Measurements from ENCODE around the gene GTPBP8.

Gene GTPBP8

GRCh38 chr3:113006359-113007056 is 15.7 kb downstream of the GTPBP8 start:
- Histone ChIP-seq H3K9ac (ENCODE audit: insufficient read length) (no peak overlapping the region), H3K27ac (no peak overlapping the region), H3K4me3 (no peak overlapping the region), H3K9me3 (ENCODE audit: low read depth, low read length) (no peaks in the 10 kb centered on the region), H3K36me3 (ENCODE audit: insufficient read depth, low read length) (peaks cover 90% of the 10 kb centered on the region)
- DNase-seq (ENCODE audit: low read depth, low spot score): no peak
- no peak for TF ChIP-seq FOXP2 (optimal IDR thresholded peaks at IDR 0.05; ENCODE audit: control extremely low read depth, extremely low read length, insufficient read depth)
- TF ChIP-seq POLR2AphosphoS5 (IDR thresholded peaks at IDR 0.05; ENCODE audit: borderline replicate concordance, low read depth, low read length): no peak
- TF ChIP-seq EZH2 (IDR thresholded peaks at IDR 0.05): no peak

- no peak overlapping the region for H3K4me3 ChIP-seq
- TF ChIP-seq FOXP2 (optimal IDR thresholded peaks at IDR 0.05; ENCODE audit: control extremely low read depth, extremely low read length, insufficient read depth) (no peak), POLR2AphosphoS5 (IDR thresholded peaks at IDR 0.05; ENCODE audit: borderline replicate concordance, low read depth, low read length) (no peak), EZH2 (IDR thresholded peaks at IDR 0.05) (no peak)
- peaks cover 88% of the 10 kb centered on the region for H3K36me3 ChIP-seq (ENCODE audit: insufficient read depth, low read length)
- DNase-seq (ENCODE audit: low read depth, low spot score): no peak
- H3K9ac ChIP-seq (ENCODE audit: insufficient read length): no peak overlapping the region
- H3K27ac ChIP-seq: no peak overlapping the region
- H3K9me3 ChIP-seq (ENCODE audit: low read depth, low read length): no peaks in the 10 kb centered on the region
These were observed 17.3 kb downstream of the GTPBP8 start for GRCh38 chr3:113008117-113008516.

GRCh38 chr3:113013593-113013992 is 22.8 kb downstream of the GTPBP8 start:
- DNase-seq (ENCODE audit: low read depth, low spot score): no peak

GRCh38 chr3:113018536-113019181 is 27.9 kb downstream of the GTPBP8 start:
- Histone ChIP-seq H3K9ac (ENCODE audit: insufficient read length) (peak overlapping the region; percentile 78), H3K36me3 (ENCODE audit: insufficient read depth, low read length) (peaks cover 40% of the 10 kb centered on the region), H3K4me3 (peak overlapping the region; percentile 86), H3K27ac (peak overlapping the region; percentile 82), H3K9me3 (ENCODE audit: low read depth, low read length) (no peaks in the 10 kb centered on the region)
- TF ChIP-seq FOXP2 (optimal IDR thresholded peaks at IDR 0.05; ENCODE audit: control extremely low read depth, extremely low read length, insufficient read depth): no peak
- no peak for TF ChIP-seq EZH2 (IDR thresholded peaks at IDR 0.05)
- TF ChIP-seq POLR2AphosphoS5 (IDR thresholded peaks at IDR 0.05; ENCODE audit: borderline replicate concordance, low read depth, low read length): no peak
- DNase-seq (ENCODE audit: low read depth, low spot score): peak; percentile 22

More at GRCh38 chr3:113013593-113013992, 22.8 kb downstream of the GTPBP8 start:
- Histone ChIP-seq H3K27ac (no peak overlapping the region), H3K4me3 (no peak overlapping the region), H3K36me3 (ENCODE audit: insufficient read depth, low read length) (peaks cover 84% of the 10 kb centered on the region), H3K9me3 (ENCODE audit: low read depth, low read length) (no peaks in the 10 kb centered on the region), H3K9ac (ENCODE audit: insufficient read length) (no peak overlapping the region)
- no peak for TF ChIP-seq FOXP2 (optimal IDR thresholded peaks at IDR 0.05; ENCODE audit: control extremely low read depth, extremely low read length, insufficient read depth)
- no peak for TF ChIP-seq POLR2AphosphoS5 (IDR thresholded peaks at IDR 0.05; ENCODE audit: borderline replicate concordance, low read depth, low read length)
- TF ChIP-seq EZH2 (IDR thresholded peaks at IDR 0.05): no peak

- Histone ChIP-seq H3K36me3 (ENCODE audit: insufficient read depth, low read length) (peaks cover 35% of the 10 kb centered on the region), H3K27ac (peak overlapping the region; percentile 82), H3K9ac (ENCODE audit: insufficient read length) (peak overlapping the region; percentile 78), H3K4me3 (peak overlapping the region; percentile 86), H3K9me3 (ENCODE audit: low read depth, low read length) (no peaks in the 10 kb centered on the region)
- TF ChIP-seq POLR2AphosphoS5 (IDR thresholded peaks at IDR 0.05; ENCODE audit: borderline replicate concordance, low read depth, low read length): peak; percentile 93
- TF ChIP-seq EZH2 (IDR thresholded peaks at IDR 0.05): no peak
- TF ChIP-seq FOXP2 (optimal IDR thresholded peaks at IDR 0.05; ENCODE audit: control extremely low read depth, extremely low read length, insufficient read depth): no peak
- peak; percentile 48 for DNase-seq (ENCODE audit: low read depth, low spot score)
These were observed 28.7 kb downstream of the GTPBP8 start for GRCh38 chr3:113019182-113020137.

- H3K9me3 ChIP-seq (ENCODE audit: low read depth, low read length): no peaks in the 10 kb centered on the region
- H3K4me3 ChIP-seq: no peak overlapping the region
- no peak for TF ChIP-seq FOXP2 (optimal IDR thresholded peaks at IDR 0.05; ENCODE audit: control extremely low read depth, extremely low read length, insufficient read depth)
- TF ChIP-seq POLR2AphosphoS5 (IDR thresholded peaks at IDR 0.05; ENCODE audit: borderline replicate concordance, low read depth, low read length): no peak
- TF ChIP-seq EZH2 (IDR thresholded peaks at IDR 0.05): no peak
- DNase-seq (ENCODE audit: low read depth, low spot score): no peak
- peaks cover 14% of the 10 kb centered on the region for H3K36me3 ChIP-seq (ENCODE audit: insufficient read depth, low read length)
- H3K27ac ChIP-seq: no peak overlapping the region
- no peak overlapping the region for H3K9ac ChIP-seq (ENCODE audit: insufficient read length)
These were observed 30.7 kb downstream of the GTPBP8 start for GRCh38 chr3:113021471-113021870.

GRCh38 chr3:113034011-113034410 is 43.2 kb downstream of the GTPBP8 start:
- no peak for DNase-seq (ENCODE audit: low read depth, low spot score)
- Histone ChIP-seq H3K4me3 (no peak overlapping the region), H3K9ac (ENCODE audit: insufficient read length) (no peak overlapping the region), H3K9me3 (ENCODE audit: low read depth, low read length) (no peaks in the 10 kb centered on the region), H3K36me3 (ENCODE audit: insufficient read depth, low read length) (no peaks in the 10 kb centered on the region), H3K27ac (no peak overlapping the region)
- TF ChIP-seq POLR2AphosphoS5 (IDR thresholded peaks at IDR 0.05; ENCODE audit: borderline replicate concordance, low read depth, low read length) (no peak), FOXP2 (optimal IDR thresholded peaks at IDR 0.05; ENCODE audit: control extremely low read depth, extremely low read length, insufficient read depth) (no peak), EZH2 (IDR thresholded peaks at IDR 0.05) (no peak)
